NCI-H526 (cell line): ENCODE measurements around the gene PSG3.
"Not testable (repeated sequence)": the region's sequence is repeated elsewhere in the genome, so short reads cannot be mapped to it uniquely, and the experiment has no call there.

Experiments
- DNase-seq, 2 experiments: peaks; one replicate each; lab custom pipeline; 2025; lab: John Stamatoyannopoulos, UW

PSG3 gene

GRCh38 chr19:42695811-42696503 lies 44.3 kb downstream of the PSG3 start:
- DNase-seq = no peak

- DNase-seq = peak; percentile 8 to 79
Observed at GRCh38 chr19:42693760-42694350, 46.4 kb downstream of the PSG3 start.

GRCh38 chr19:42683917-42684513 lies 56.3 kb downstream of the PSG3 start:
- peak in 1 of 2 experiments; percentile 44 for DNase-seq

GRCh38 chr19:42676326-42676725 lies 64.0 kb downstream of the PSG3 start:
- DNase-seq = not testable (repeated sequence)

GRCh38 chr19:42674549-42674948 lies 65.7 kb downstream of the PSG3 start:
- not testable (repeated sequence) for DNase-seq
